Endodermal cell (in vitro differentiated cells): Measurements from ENCODE around the gene LPCAT4. TPM values are rescaled to one million over a fixed set of nuclear protein-coding genes. Genes with fewer than 3 reads are reported as not detected.
"Not testable (repeated sequence)": the region's sequence is repeated elsewhere in the genome, so short reads cannot be mapped to it uniquely, and the experiment has no call there.

ENCODE experiments used
- DNase-seq: peaks from one replicate; pipeline ENCODE4 v3.0.0-alpha.2; 2017
- H3K27ac ChIP-seq: 2 replicates; pipeline ENCODE4 v1.5.1; 2013; ENCODE audit warnings: mild to moderate bottlenecking, low read depth, low read length, moderate library complexity
- H3K27me3 ChIP-seq: 2 replicates; pipeline ENCODE4 v1.6.1; 2013; ENCODE audit warnings: mild to moderate bottlenecking, low read length, moderate library complexity; ENCODE audit not compliant: insufficient read depth, control insufficient read depth, poor library complexity, severe bottlenecking
- H3K36me3 ChIP-seq: 2 replicates; pipeline ENCODE4 v1.7.0; 2013; ENCODE audit warnings: mild to moderate bottlenecking, low read length, moderate library complexity; ENCODE audit not compliant: control insufficient read depth, insufficient read depth
- H3K4me1 ChIP-seq: one replicate; pipeline ENCODE4 v1.7.0; 2013; ENCODE audit warnings: low read length; ENCODE audit not compliant: control insufficient read depth, insufficient read depth
- H3K4me3 ChIP-seq: 2 replicates; pipeline ENCODE4 v1.5.1; 2013; ENCODE audit warnings: mild to moderate bottlenecking, low read length, moderate library complexity
- H3K9ac ChIP-seq: 2 replicates; pipeline ENCODE4 v1.6.1; 2013; ENCODE audit warnings: mild to moderate bottlenecking, low read length, moderate library complexity; ENCODE audit not compliant: poor library complexity, severe bottlenecking; ENCODE audit errors: extremely low read depth
- H3K9me3 ChIP-seq: 2 replicates; pipeline ENCODE4 v1.6.1; 2013; ENCODE audit warnings: mild to moderate bottlenecking, low read length, moderate library complexity; ENCODE audit not compliant: control insufficient read depth
- H3K27ac Mint-ChIP-seq: 2 replicates; pipeline ENCODE4 v1.8.0; 2020; ENCODE audit warnings: mixed read lengths
- H3K27me3 Mint-ChIP-seq: 2 replicates; pipeline ENCODE4 v1.8.0; 2021; ENCODE audit warnings: mild to moderate bottlenecking, mixed read lengths; ENCODE audit not compliant: insufficient read depth
- H3K36me3 Mint-ChIP-seq: 2 replicates; pipeline ENCODE4 v1.8.0; 2020; ENCODE audit warnings: low read depth, mixed read lengths
- H3K4me1 Mint-ChIP-seq: 2 replicates; pipeline ENCODE4 v1.8.0; 2020; ENCODE audit warnings: mixed read lengths
- H3K4me3 Mint-ChIP-seq: 2 replicates; pipeline ENCODE4 v1.8.0; 2020; ENCODE audit warnings: mild to moderate bottlenecking, moderate library complexity, mixed read lengths
- H3K9me3 Mint-ChIP-seq: 2 replicates; pipeline ENCODE4 v1.8.0; 2020; ENCODE audit warnings: mild to moderate bottlenecking, mixed read lengths
- WGBS, 2 experiments: methylation state at CpG; one replicate each; pipeline versions ENCODE4 v1.1.5 to v1.1.7; 2013; ENCODE audit warnings: missing lambda C conversion rate in 2 of 2, mixed read lengths in 1 of 2; ENCODE audit not compliant: insufficient coverage in 1 of 2, insufficient read length in 1 of 2; 5-methylcytosine and 5-hydroxymethylcytosine counted together
- total RNA-seq, 2 donors: library from RNA; stranded (reverse); fragmentation: NEBNext Ultra II Directional in 1 of 2; extraction: Animal tissue kit (Norgen Biotek cat#: 25700) in 1 of 2; gene quantifications; 2 replicates in 1 of 2; 3 replicates in 1 of 2; pipeline ENCODE4 v1.2.1, GENCODE V29; 2021

LPCAT4 gene
- total RNA-seq, 2 donors from 2014 or later = 64.7 to 65.6 TPM

GRCh38 chr15:34397637-34398259, 30.8 kb upstream of the LPCAT4 start:
- H3K27ac Mint-ChIP-seq, H3K9me3 ChIP-seq, H3K27ac ChIP-seq, H3K4me1 Mint-ChIP-seq, H3K4me3 ChIP-seq, H3K36me3 ChIP-seq, H3K9ac ChIP-seq, H3K27me3 ChIP-seq, H3K4me3 Mint-ChIP-seq, DNase-seq, H3K27me3 Mint-ChIP-seq, H3K4me1 ChIP-seq, H3K36me3 Mint-ChIP-seq, H3K9me3 Mint-ChIP-seq: not testable (repeated sequence)
- WGBS, 2 experiments = no CpG with 5 or more reads among the region's 6 CpGs

GRCh38 chr15:34392981-34393380, 26.0 kb upstream of the LPCAT4 start:
- H3K4me3 ChIP-seq, H3K36me3 Mint-ChIP-seq, H3K27me3 ChIP-seq, H3K9me3 Mint-ChIP-seq, H3K27ac Mint-ChIP-seq, DNase-seq, H3K36me3 ChIP-seq, H3K4me3 Mint-ChIP-seq, H3K9me3 ChIP-seq, H3K27ac ChIP-seq, H3K9ac ChIP-seq, H3K27me3 Mint-ChIP-seq, H3K4me1 ChIP-seq, H3K4me1 Mint-ChIP-seq: not testable (repeated sequence)
- no CpG with 5 or more reads among the region's 2 CpGs for WGBS, 2 experiments

- WGBS, 2 experiments = no CpG with 5 or more reads among the region's 16 CpGs
- H3K27ac ChIP-seq, H3K9me3 ChIP-seq, DNase-seq, H3K4me1 Mint-ChIP-seq, H3K27ac Mint-ChIP-seq, H3K27me3 Mint-ChIP-seq, H3K4me3 ChIP-seq, H3K9me3 Mint-ChIP-seq, H3K4me3 Mint-ChIP-seq, H3K36me3 ChIP-seq, H3K36me3 Mint-ChIP-seq, H3K4me1 ChIP-seq, H3K9ac ChIP-seq, H3K27me3 ChIP-seq: not testable (repeated sequence)
Measured at GRCh38 chr15:34389594-34390086, 22.6 kb upstream of the LPCAT4 start.

- H3K4me3 Mint-ChIP-seq, H3K9me3 Mint-ChIP-seq, H3K4me1 ChIP-seq, H3K9me3 ChIP-seq, DNase-seq, H3K4me1 Mint-ChIP-seq, H3K27me3 Mint-ChIP-seq, H3K36me3 Mint-ChIP-seq, H3K9ac ChIP-seq, H3K27ac Mint-ChIP-seq, H3K4me3 ChIP-seq, H3K27ac ChIP-seq, H3K27me3 ChIP-seq, H3K36me3 ChIP-seq: not testable (repeated sequence)
- no CpG with 5 or more reads among the region's 19 CpGs for WGBS, 2 experiments
Measured at GRCh38 chr15:34381829-34382521, 15.0 kb upstream of the LPCAT4 start.

GRCh38 chr15:34380491-34380890, 13.5 kb upstream of the LPCAT4 start:
- not testable (repeated sequence) for H3K27ac ChIP-seq, H3K4me3 Mint-ChIP-seq, H3K36me3 Mint-ChIP-seq, H3K36me3 ChIP-seq, H3K4me1 ChIP-seq, H3K9ac ChIP-seq, DNase-seq, H3K27ac Mint-ChIP-seq, H3K27me3 Mint-ChIP-seq, H3K9me3 Mint-ChIP-seq, H3K4me3 ChIP-seq, H3K27me3 ChIP-seq, H3K4me1 Mint-ChIP-seq, H3K9me3 ChIP-seq
- WGBS, 2 experiments = 95 to 100% methylated on average over 2 to 3 of the region's 4 CpGs
